Measurements from ENCODE around the gene ZFP69. TPM values are rescaled to one million over a fixed set of nuclear protein-coding genes. Genes with fewer than 3 reads are reported as not detected.
"Not testable (repeated sequence)": the region's sequence is repeated elsewhere in the genome, so short reads cannot be mapped to it uniquely, and the experiment has no call there.

ZFP69 gene
- total RNA-seq, 1 donor: 1.0 TPM

DNA sequence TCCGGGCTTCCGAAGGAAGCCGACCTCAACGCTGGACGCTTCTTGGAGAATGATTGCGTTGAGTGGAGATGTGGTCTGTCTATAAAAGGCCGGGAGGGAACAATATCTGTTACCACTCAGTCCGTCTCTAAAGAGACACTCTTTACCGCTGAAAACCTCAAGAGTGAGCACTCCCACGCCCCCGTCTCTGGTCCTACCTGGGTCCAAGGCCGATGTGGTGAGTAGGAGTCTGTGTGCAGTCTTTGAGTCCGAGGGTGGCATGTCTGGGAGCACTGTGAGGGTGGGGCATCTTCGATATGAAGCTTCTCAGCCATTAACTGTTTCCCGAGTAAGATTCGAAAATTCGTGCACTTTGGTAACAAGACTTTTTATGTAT lies 576 bp downstream of the ZFP69 start:
- Histone ChIP-seq H3K4me1 (ENCODE audit: insufficient read depth, low read length) (peaks cover 13% of the 10 kb centered on the region), H3K4me3 (ENCODE audit: low read length) (peak overlapping the region; percentile 78), H3K9me3 (ENCODE audit: low read depth, low read length) (peaks cover 25% of the 10 kb centered on the region), H3K27me3 (ENCODE audit: insufficient read depth, low read length) (no peaks in the 10 kb centered on the region)

DNA sequence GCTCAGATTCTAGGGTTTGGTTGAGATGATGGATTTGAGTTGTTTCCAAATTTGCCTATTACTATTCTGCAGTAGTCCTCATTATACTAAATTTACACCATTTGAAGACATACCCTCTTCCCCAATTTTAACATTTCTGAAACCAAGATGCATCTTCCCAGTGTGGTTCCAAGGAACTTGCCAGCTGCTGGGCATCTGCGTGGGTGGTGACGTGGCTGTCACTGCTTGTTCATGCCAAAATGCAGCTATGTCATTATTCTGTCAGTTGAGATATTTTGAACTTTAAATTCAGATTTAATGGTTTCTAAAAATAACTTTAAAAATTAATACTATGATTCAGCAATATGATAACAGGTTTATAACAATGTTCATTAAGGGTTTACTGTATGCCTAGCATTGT lies 1.2 kb downstream of the ZFP69 start:
- Histone ChIP-seq H3K4me3 (ENCODE audit: low read length) (no peak overlapping the region), H3K9me3 (ENCODE audit: low read depth, low read length) (peaks cover 20% of the 10 kb centered on the region), H3K27me3 (ENCODE audit: insufficient read depth, low read length) (no peaks in the 10 kb centered on the region), H3K4me1 (ENCODE audit: insufficient read depth, low read length) (peaks cover 13% of the 10 kb centered on the region)

DNA sequence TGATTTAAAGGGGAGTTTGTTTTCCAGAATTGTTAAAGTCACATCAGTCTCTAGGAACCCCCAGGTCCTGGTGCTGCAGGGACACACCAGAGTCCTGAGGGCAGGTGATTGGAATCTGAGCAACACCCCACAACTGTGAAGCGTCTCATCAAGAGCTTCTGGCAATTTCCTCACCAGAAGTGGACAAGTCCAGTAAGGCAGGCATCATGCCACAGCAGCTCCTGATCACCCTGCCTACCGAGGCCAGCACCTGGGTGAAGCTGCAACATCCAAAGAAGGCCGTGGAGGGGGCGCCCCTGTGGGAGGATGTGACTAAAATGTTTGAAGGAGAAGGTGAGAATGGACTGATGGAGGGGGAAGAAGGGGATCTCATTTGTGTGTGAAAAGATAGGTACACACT lies 2.1 kb downstream of the ZFP69 start:
- H3K27me3 ChIP-seq (ENCODE audit: insufficient read depth, low read length): no peaks in the 10 kb centered on the region
- peaks cover 15% of the 10 kb centered on the region for H3K9me3 ChIP-seq (ENCODE audit: low read depth, low read length)
- H3K4me1 ChIP-seq (ENCODE audit: insufficient read depth, low read length): peaks cover 13% of the 10 kb centered on the region
- no peak overlapping the region for H3K4me3 ChIP-seq (ENCODE audit: low read length)

DNA sequence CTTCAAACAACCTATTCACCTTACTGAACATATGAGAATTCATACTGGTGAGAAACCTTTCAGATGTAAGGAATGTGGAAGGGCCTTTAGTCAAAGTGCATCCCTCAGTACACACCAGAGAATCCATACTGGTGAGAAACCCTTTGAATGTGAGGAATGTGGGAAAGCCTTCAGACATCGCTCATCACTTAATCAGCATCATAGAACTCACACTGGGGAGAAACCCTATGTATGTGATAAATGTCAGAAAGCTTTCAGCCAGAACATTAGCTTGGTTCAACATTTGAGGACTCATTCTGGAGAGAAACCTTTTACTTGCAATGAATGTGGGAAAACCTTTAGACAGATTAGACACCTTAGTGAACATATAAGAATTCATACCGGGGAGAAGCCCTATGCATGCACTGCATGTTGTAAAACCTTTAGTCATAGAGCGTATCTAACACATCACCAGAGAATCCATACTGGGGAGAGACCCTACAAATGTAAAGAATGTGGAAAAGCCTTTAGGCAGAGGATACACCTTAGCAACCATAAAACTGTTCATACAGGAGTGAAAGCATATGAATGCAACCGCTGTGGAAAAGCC lies 18.3 kb downstream of the ZFP69 start:
- Histone ChIP-seq H3K4me1 (ENCODE audit: insufficient read depth, low read length) (no peaks in the 10 kb centered on the region), H3K9me3 (ENCODE audit: low read depth, low read length) (peaks cover 65% of the 10 kb centered on the region), H3K27me3 (ENCODE audit: insufficient read depth, low read length) (no peaks in the 10 kb centered on the region), H3K4me3 (ENCODE audit: low read length) (no peak overlapping the region)

DNA sequence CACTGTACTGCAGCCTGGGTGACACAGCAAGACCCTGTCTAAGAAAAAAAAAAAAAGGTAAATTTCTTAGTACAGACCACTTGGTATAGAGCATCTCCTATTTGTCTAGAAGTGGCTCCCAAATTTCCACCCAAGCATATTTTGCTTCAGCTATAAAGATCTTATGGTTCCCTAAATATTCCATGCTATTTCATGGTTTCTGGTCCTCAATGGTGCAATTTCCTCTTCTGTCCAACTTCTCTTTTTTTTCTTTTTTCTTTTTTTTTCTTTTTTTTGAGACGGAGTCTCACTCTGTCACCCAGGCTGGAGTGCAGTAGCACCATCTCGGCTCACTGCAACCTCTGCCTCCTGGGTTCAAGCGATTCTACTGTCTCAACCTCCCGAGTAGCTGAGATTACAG lies 25.6 kb downstream of the ZFP69 start:
- not testable (repeated sequence) for H3K4me3 ChIP-seq (ENCODE audit: low read length); H3K27me3 ChIP-seq (ENCODE audit: insufficient read depth, low read length); H3K4me1 ChIP-seq (ENCODE audit: insufficient read depth, low read length)
- H3K9me3 ChIP-seq (ENCODE audit: low read depth, low read length): peaks cover 36% of the 10 kb centered on the region

DNA sequence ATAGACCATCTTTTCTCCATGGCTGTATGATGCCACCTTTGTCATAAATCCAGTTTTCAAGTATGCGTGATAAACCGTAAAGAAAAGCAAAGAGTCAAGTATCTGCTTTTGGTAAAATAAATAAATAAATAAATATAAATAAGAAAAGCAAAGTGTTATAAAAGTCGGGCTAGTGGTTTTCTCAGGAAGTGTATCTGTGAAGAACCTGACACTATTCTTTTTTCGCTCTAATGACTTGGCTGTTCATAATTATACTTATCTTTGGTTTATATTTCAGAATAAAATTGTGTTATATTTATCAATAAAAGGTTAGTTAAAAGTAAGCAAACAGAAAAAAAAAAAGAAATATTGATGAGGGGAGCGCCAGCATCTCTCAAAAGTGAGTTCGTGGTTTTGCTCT lies 30.9 kb downstream of the ZFP69 start:
- H3K27me3 ChIP-seq (ENCODE audit: insufficient read depth, low read length): no peaks in the 10 kb centered on the region
- H3K4me3 ChIP-seq (ENCODE audit: low read length): peak overlapping the region; percentile 80
- peaks cover 18% of the 10 kb centered on the region for H3K9me3 ChIP-seq (ENCODE audit: low read depth, low read length)
- peaks cover 13% of the 10 kb centered on the region for H3K4me1 ChIP-seq (ENCODE audit: insufficient read depth, low read length)

DNA sequence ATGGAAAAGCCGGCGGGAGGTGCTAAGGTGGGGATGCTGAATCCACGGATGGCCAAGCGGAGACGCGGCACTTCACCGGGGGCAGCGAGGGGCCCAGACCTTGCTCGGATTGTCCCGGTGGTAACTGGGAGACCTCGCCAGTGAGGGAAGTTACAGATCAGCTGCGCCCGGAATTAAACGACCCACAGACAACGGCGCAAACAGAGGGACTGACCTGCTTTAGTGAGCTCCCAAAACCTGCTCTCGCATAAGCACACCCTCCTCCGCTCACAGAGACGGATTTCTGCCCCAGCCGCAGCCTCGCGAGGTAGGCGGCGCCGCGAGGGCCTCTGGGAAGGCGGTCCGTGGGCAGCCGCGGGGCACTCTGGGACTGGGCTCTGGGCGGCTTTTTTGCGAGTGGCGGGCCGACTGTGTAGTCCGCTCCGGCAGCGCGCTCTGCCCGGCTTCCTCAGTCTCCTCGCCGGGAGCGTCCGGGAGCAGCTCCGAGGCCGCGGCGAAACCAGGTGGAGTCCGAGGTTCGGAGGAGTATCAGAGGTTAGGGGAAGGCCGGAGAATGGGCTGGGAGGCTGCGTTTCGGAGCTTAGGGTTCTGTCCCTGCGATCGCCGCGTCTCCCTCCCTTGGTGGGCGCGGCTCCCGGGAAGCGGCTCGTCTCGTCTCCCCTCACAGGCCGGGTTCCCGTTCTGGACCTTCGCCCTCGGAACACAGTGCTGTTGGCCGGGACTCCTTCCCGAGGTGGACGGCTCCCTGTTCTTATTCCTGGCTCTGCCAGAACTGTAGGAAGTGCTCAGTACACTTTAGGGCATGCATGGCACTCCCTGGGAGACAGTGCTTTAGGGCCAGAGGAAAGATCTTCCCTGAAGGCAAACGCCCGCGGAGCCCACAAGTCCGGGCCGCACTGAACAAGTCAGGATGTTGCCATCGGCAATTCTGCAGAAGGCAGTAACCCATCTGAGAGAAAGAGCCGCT lies 31.6 kb downstream of the ZFP69 start, which contains the start of gene EXO5:
EXO5 (plus strand) TSS at position 393 of the 967 bp plus-strand sequence. CDS start 5,778 bp downstream, outside the sequence.
- H3K9me3 ChIP-seq (ENCODE audit: low read depth, low read length): peaks cover 13% of the 10 kb centered on the region
- peak within 1 kb of the TSS; percentile 80 for H3K4me3 ChIP-seq (ENCODE audit: low read length)
- peaks cover 13% of the 10 kb centered on the region for H3K4me1 ChIP-seq (ENCODE audit: insufficient read depth, low read length)
- H3K27me3 ChIP-seq (ENCODE audit: insufficient read depth, low read length): no peaks in the 10 kb centered on the region

DNA sequence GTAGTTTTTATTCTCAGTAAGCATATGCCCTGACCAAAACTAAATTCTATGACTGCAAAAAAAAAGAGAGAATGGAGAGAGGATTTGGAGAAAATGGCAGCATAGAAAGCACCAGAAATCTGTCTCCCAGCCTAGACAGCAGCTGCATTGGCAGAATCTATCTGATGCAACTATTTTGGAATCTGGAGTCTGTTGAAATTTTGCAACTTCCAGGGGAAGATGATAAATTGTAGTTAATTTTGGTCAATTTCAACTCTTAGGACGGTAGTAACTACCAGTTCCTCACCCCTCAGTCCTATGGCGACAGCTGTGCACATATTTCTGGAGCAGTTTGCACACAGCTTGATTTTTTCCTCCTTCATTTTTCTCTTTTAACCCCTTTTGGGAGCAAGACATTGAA lies 42.4 kb downstream of the ZFP69 start:
- no peak overlapping the region for H3K4me3 ChIP-seq (ENCODE audit: low read length)
- peaks cover 25% of the 10 kb centered on the region for H3K9me3 ChIP-seq (ENCODE audit: low read depth, low read length)
- no peaks in the 10 kb centered on the region for H3K4me1 ChIP-seq (ENCODE audit: insufficient read depth, low read length)
- H3K27me3 ChIP-seq (ENCODE audit: insufficient read depth, low read length): peaks cover 3% of the 10 kb centered on the region

DNA sequence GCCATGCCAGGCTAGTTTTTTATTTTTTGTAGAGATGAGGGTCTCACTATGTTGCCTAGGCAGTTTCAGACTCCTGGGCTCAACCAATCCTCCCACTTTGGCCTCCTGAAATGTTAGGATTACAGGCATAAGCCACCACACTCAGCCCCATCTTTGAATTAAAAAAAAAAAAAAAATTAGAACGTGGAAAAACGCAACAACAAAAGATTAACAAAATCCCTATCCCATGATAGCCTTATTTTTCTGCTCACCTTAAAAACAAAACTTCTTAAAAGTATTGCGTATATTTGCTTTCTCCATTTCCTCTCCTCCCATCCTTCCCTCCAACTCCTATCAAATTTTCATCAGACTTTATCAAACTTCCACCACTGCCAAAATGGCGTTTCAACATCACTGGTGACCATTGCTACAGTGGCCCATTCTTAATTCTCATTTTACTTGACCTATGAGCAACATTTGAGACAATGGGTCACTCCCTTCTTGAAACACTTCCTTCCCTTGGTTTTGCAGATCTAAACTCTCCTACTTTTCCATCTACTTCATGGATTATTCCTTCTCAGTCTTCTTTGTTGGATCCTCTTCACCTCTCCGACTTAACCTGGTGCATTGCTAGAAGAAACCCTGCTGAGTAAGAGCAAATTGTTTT lies 53.8 kb downstream of the ZFP69 start:
- Histone ChIP-seq H3K4me3 (ENCODE audit: low read length) (peak overlapping the region; percentile 71), H3K27me3 (ENCODE audit: insufficient read depth, low read length) (no peaks in the 10 kb centered on the region), H3K4me1 (ENCODE audit: insufficient read depth, low read length) (peaks cover 20% of the 10 kb centered on the region), H3K9me3 (ENCODE audit: low read depth, low read length) (peaks cover 4% of the 10 kb centered on the region)

DNA sequence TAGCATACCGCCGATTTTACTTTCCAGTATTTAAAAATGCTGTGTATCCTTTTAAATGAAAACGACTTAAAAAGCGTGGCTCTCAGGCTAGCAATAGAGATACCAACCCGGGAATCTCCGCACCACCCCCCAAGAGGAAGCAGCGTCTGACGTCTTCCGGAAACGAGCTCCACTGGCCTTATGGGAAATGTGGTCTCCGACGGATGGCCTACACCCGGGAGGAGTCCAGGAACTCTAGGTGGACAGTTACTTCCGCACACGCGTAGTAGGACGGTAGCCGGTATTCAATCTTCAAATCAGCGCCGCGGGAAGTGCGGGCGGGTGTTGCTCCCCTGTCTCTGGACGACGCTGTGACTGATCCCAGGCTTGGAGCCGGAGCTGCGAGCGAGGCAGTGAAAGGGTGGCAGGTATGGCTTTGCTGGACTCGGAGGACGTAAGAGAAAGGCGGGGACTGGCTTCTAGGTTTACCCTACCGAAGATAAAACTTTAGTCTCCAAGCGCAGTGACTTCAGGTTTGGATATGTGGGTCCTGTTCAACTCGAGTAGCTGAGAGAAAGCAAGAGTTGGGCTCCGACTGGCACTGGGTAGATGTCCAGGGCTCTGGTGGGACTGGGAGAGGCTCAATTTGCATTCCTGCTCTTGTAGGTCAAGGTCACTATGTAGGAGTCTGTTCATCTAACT lies 54.4 kb downstream of the ZFP69 start, which contains the start of gene ZNF684:
ZNF684 (plus strand) TSS at position 257 of the 681 bp plus-strand sequence. CDS start 1,530 bp downstream, outside the sequence.
- peaks cover 20% of the 10 kb centered on the region for H3K4me1 ChIP-seq (ENCODE audit: insufficient read depth, low read length)
- H3K9me3 ChIP-seq (ENCODE audit: low read depth, low read length): no peaks in the 10 kb centered on the region
- H3K4me3 ChIP-seq (ENCODE audit: low read length): peak within 1 kb of the TSS; percentile 71
- no peaks in the 10 kb centered on the region for H3K27me3 ChIP-seq (ENCODE audit: insufficient read depth, low read length)

DNA sequence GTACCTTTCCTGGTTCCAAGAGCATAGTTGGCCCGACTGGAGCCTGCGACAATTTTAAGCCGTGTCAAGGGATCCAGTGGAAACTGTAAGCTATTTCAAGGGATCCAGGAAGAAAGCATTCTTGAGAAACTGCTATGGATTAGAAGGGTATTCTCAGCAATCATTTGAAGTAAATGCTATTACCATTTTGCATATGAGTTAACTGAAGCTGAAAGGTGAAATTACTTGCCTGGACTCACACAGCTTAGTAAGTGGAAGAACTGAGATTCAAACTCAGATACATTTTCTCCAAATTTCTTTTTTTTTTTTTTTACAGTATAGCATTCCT lies 54.9 kb downstream of the ZFP69 start:
- Histone ChIP-seq H3K4me3 (ENCODE audit: low read length) (peak overlapping the region; percentile 71), H3K4me1 (ENCODE audit: insufficient read depth, low read length) (peaks cover 20% of the 10 kb centered on the region), H3K27me3 (ENCODE audit: insufficient read depth, low read length) (no peaks in the 10 kb centered on the region), H3K9me3 (ENCODE audit: low read depth, low read length) (no peaks in the 10 kb centered on the region)

DNA sequence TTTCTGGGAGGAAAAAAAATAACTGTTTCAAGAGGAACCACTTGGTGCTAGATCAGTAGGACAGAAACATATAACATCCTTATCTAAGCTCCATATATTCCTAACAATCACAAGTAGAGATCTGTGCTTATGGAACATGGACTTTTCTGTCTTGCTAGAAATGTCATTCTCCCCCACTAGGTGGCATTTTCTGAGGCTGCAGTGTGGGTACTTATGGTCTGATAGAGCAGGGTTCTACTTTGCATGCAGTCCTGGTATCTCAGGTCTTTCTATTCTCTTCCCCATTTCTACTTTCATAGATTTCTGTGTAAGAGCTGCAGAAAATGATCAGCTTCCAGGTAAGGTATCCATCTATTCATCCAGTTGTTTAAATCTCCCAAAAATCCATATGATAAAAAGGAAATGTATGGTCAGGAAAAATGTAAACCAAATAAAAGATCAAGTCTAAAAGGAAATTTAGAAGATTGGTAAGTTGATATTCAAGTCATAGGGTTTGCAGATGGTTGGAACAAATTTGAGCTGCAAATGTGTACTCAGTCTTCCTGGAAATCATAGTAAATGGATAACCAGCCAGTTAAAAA lies 55.8 kb downstream of the ZFP69 start:
- H3K27me3 ChIP-seq (ENCODE audit: insufficient read depth, low read length): no peaks in the 10 kb centered on the region
- H3K4me1 ChIP-seq (ENCODE audit: insufficient read depth, low read length): peaks cover 20% of the 10 kb centered on the region
- H3K4me3 ChIP-seq (ENCODE audit: low read length): no peak overlapping the region
- no peaks in the 10 kb centered on the region for H3K9me3 ChIP-seq (ENCODE audit: low read depth, low read length)

DNA sequence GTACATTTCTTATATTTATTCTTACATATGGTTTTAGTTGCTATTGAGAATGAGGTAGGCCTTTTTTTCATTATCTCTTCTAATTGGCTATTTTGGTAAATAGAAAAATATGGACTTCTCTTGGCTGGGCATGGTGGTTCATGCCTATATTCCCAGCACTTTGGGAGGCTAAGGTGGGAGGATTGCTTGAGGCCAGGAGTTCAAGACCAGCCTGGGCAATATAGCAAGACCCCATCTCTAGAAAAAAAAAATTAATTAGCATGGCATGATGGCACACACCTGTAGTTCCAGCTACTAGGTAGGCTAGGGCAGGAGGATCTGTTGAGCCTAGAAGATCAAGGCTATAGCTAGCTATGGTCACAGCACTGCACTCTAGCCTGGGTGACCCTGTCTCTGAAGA lies 57.5 kb downstream of the ZFP69 start:
- Histone ChIP-seq H3K27me3 (ENCODE audit: insufficient read depth, low read length) (no peaks in the 10 kb centered on the region), H3K9me3 (ENCODE audit: low read depth, low read length) (no peaks in the 10 kb centered on the region), H3K4me1 (ENCODE audit: insufficient read depth, low read length) (peaks cover 27% of the 10 kb centered on the region), H3K4me3 (ENCODE audit: low read length) (no peak overlapping the region)

DNA sequence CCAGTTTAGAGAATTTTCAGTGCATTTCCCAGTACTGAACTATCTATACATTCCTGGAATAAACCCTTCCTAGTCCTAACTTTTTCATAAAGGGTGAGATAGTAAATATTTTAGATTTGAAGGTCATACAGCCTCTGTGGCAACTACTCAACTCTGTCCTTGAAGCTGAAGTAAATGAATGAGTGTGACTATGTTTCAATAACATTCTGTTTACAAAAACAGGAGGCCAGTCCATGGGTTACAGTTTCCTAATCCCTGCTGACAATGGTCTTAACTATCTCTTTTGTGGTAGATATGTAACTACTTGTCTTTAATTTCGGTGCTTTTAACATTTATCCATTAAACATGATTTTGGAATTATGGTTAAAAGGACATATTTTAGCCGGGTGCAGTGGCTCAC lies 58.6 kb downstream of the ZFP69 start:
- no peak overlapping the region for H3K4me3 ChIP-seq (ENCODE audit: low read length)
- peaks cover 24% of the 10 kb centered on the region for H3K4me1 ChIP-seq (ENCODE audit: insufficient read depth, low read length)
- H3K9me3 ChIP-seq (ENCODE audit: low read depth, low read length): no peaks in the 10 kb centered on the region
- no peaks in the 10 kb centered on the region for H3K27me3 ChIP-seq (ENCODE audit: insufficient read depth, low read length)

Measured in mononuclear cell (primary cell).